Activated naive CD8-positive, alpha-beta T cell treated with anti-CD3 and anti-CD28 coated beads, Interleukin-2, amount 50 U/mL, for 24 hours (primary cell): ENCODE results near the gene BCL2L13.
"Not testable (repeated sequence)": the region's sequence is repeated elsewhere in the genome, so short reads cannot be mapped to it uniquely, and the experiment has no call there.

ENCODE experiments used
- ATAC-seq: fragments of 150-1000 bp; cut with Tn5 transposase; one replicate; pipeline ENCODE4 v1.10.0; 2021
- DNase-seq: peaks from one replicate; pipeline ENCODE4 v3.0.0; 2021
- H3K27ac Mint-ChIP-seq: one replicate; pipeline ENCODE4 v1.8.0; 2021; ENCODE audit warnings: mild to moderate bottlenecking, mixed read lengths
- H3K27me3 Mint-ChIP-seq: one replicate; pipeline ENCODE4 v1.8.0; 2021; ENCODE audit warnings: mixed read lengths
- H3K36me3 Mint-ChIP-seq: one replicate; pipeline ENCODE4 v1.8.0; 2021; ENCODE audit warnings: low read depth, mixed read lengths
- H3K4me1 Mint-ChIP-seq: one replicate; pipeline ENCODE4 v1.8.0; 2021; ENCODE audit warnings: mixed read lengths
- H3K4me3 Mint-ChIP-seq: one replicate; pipeline ENCODE4 v1.8.0; 2021; ENCODE audit warnings: mild to moderate bottlenecking, moderate library complexity, mixed read lengths
- H3K9me3 Mint-ChIP-seq: one replicate; pipeline ENCODE4 v1.8.0; 2021; ENCODE audit warnings: mixed read lengths

BCL2L13 gene

DNA sequence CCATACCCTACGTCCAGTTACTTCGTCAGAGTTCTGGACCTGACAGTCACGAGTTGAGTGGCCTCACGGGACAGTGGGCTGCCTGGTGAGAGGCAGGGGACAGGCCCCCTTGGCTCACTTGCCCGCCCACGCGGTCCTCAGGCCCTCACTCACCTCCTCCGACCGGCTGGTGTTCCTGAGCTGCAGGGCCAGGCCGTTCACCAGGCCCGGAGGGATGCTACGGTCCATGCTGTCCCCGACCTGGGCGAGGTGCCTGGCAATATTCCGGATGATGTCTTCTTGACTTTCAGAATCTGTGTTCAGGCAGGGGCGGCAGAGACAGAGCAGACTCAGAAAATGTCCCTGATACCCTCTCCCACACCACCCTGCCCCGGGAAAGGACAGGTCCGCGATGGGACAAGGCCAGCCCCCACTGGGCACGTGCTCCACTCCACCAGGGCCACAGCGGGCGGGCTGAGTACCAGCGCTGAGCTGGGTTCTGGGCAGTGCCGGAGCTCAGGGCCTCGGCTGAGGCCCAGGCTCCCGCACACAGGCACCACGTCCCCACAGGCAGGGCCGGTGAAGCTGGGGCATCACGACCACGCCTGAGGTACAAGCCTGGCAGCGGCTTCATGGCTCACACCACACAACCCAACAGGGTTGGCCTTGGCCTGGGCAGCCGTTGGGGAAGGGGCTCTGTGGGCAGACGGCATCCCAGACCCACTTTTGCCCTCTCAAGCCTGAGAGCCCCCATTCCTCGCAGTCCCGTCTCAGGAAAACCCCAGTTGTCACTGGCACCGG is 100.8 kb downstream of the BCL2L13 start:
- no peaks in the 10 kb centered on the region for H3K9me3 Mint-ChIP-seq
- H3K27me3 Mint-ChIP-seq = no peaks in the 10 kb centered on the region
- peaks cover 11% of the 10 kb centered on the region for H3K4me1 Mint-ChIP-seq
- H3K27ac Mint-ChIP-seq = no peak overlapping the region
- H3K36me3 Mint-ChIP-seq = peaks cover 6% of the 10 kb centered on the region
- no peak overlapping the region for H3K4me3 Mint-ChIP-seq
- ATAC-seq (no peak), DNase-seq (no peak)

DNA sequence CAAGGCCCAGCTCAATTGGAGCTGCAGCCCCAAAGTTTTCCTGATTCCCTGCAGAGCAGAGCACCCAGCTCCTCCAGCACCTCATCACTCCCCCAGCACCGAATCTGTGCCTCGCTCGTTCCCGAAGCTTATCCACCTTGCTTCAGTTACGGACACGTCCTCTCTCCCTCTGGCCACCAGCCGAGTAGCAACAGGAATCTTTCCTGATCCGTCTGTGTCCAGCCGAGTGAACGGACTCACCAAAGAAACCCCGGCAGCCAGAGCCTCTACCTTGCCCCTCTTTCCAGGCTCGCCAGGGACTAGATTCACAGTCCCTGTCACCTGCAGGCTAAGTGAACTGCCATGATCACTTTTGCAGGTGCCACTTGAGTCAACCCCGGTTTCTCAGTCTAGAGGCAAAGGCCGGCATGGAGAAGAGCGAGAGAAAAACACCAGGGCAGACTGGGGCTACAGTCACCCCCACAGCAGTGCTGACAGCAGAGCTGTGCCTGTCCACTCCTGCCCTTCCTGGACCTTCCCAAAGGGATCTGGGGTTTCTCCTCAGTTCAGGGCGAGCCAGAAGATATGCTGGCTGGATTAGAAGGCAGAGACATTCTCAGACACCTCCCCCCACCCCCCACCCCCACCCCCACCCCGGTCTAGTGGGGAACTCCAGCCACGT is 103.4 kb downstream of the BCL2L13 start:
- H3K4me1 Mint-ChIP-seq = peaks cover 5% of the 10 kb centered on the region
- no peak overlapping the region for H3K27ac Mint-ChIP-seq
- peaks cover 4% of the 10 kb centered on the region for H3K36me3 Mint-ChIP-seq
- no peak overlapping the region for H3K4me3 Mint-ChIP-seq
- H3K9me3 Mint-ChIP-seq = no peaks in the 10 kb centered on the region
- DNase-seq = no peak
- ATAC-seq = no peak
- no peaks in the 10 kb centered on the region for H3K27me3 Mint-ChIP-seq

DNA sequence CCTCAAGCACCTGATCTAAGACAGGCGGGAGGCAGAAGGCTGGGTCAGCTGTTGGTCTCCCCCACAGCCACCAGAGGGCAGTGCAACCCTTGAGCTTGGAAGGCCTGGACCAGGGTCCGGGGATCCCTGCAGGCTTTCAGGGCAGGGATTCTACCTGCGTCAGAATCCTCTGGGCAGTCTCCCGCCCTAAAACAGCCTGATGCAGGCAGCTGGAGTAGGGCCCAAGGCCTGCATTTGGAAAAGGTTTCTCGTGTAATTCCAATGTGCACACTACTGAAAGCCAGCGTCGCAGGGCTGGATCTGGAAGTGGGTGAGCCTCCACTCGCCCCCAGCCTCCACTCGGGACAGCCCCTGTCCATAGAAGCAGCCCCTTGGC is 104.0 kb downstream of the BCL2L13 start:
- Mint-ChIP-seq H3K27ac (no peak overlapping the region), H3K36me3 (peaks cover 4% of the 10 kb centered on the region), H3K4me1 (peaks cover 5% of the 10 kb centered on the region), H3K27me3 (no peaks in the 10 kb centered on the region), H3K9me3 (no peaks in the 10 kb centered on the region), H3K4me3 (no peak overlapping the region)
- DNase-seq (peak; percentile 79), ATAC-seq (peak; percentile 71)

DNA sequence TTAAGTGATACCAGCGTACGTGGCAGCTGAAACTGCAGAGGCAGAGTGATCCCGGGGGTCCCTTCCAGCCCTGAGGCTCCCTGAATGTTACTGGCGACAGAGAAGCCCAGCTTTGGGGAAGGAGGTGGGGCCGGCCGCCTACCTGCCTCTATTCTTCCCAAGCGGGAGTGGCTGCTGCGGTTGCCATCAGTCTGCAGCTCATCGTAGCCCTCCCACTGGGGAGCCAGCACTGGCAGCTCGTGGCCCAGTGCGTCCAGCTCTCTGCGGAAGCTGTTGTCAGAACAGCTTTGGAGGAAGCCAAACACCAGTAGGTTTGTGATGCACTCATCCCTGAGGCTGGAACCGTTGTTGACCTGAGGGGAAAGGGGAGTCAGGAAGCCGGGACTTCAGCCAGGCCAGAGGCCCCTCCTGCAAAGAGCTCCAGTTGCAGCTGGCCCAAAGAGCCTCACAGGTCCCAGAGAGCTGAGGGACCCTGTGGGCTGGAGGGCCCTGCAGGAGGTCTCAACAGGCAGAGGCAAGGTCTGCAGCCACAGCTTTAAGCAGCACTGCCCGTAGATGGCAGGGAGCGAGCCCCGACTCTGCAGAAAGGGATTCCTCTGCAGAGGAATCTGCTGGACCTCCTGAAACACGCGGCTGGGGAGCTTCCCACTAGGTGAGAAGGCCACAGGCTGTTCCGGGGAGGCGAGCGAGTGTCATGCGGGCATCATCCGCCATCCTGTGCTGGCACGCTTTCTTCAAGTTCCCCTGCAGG is 105.3 kb downstream of the BCL2L13 start:
- DNase-seq = no peak
- no peak for ATAC-seq
- no peaks in the 10 kb centered on the region for H3K36me3 Mint-ChIP-seq
- H3K27ac Mint-ChIP-seq = no peak overlapping the region
- no peaks in the 10 kb centered on the region for H3K9me3 Mint-ChIP-seq
- no peak overlapping the region for H3K4me3 Mint-ChIP-seq
- peaks cover 5% of the 10 kb centered on the region for H3K4me1 Mint-ChIP-seq
- no peaks in the 10 kb centered on the region for H3K27me3 Mint-ChIP-seq

DNA sequence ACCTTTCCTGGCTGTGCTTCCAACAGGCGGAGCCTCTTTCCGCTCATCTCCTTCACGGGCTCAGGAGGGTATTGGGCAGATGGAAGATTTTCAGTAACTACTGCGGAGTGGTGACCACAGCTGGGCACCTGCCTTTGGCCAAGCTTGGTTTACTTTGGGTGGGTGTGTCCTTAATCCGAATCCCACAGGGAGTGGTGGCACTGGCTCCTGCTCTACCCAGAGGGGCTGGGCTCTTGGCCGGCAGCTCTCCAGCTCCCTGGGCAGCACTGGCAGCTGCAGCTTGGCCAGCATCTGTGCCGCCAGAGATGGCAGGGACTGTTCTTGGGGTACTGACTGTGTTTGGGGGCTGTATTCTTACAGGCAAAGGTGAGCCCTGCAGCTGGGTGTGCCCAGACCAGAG is 105.9 kb downstream of the BCL2L13 start:
- Mint-ChIP-seq H3K4me3 (no peak overlapping the region), H3K27me3 (no peaks in the 10 kb centered on the region), H3K36me3 (no peaks in the 10 kb centered on the region), H3K4me1 (peaks cover 5% of the 10 kb centered on the region), H3K27ac (no peak overlapping the region), H3K9me3 (no peaks in the 10 kb centered on the region)
- no peak for DNase-seq
- ATAC-seq = no peak

DNA sequence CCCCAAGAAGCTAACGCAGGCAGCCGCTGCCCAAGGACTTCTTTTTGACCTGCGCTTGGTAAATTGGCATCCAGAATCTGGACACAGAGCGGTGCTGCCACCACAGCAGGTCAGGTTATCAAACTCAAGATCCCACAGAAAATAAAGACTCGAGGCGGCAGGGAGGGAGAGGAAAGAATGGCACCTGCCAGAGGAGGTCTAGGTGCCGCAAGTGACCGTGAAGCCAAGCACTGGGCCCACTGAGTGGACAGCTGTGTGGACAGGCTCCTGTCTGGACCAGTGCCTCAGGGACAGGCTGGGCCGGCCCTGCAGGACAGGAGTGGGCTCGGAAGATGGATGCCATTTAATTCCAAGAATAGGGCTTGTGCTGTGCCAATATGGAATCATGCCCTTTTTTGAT is 108.4 kb downstream of the BCL2L13 start:
- no peaks in the 10 kb centered on the region for H3K36me3 Mint-ChIP-seq
- ATAC-seq = no peak
- no peak for DNase-seq
- H3K4me1 Mint-ChIP-seq = peaks cover 5% of the 10 kb centered on the region
- no peak overlapping the region for H3K27ac Mint-ChIP-seq
- H3K9me3 Mint-ChIP-seq = no peaks in the 10 kb centered on the region
- H3K27me3 Mint-ChIP-seq = no peaks in the 10 kb centered on the region
- H3K4me3 Mint-ChIP-seq = no peak overlapping the region

DNA sequence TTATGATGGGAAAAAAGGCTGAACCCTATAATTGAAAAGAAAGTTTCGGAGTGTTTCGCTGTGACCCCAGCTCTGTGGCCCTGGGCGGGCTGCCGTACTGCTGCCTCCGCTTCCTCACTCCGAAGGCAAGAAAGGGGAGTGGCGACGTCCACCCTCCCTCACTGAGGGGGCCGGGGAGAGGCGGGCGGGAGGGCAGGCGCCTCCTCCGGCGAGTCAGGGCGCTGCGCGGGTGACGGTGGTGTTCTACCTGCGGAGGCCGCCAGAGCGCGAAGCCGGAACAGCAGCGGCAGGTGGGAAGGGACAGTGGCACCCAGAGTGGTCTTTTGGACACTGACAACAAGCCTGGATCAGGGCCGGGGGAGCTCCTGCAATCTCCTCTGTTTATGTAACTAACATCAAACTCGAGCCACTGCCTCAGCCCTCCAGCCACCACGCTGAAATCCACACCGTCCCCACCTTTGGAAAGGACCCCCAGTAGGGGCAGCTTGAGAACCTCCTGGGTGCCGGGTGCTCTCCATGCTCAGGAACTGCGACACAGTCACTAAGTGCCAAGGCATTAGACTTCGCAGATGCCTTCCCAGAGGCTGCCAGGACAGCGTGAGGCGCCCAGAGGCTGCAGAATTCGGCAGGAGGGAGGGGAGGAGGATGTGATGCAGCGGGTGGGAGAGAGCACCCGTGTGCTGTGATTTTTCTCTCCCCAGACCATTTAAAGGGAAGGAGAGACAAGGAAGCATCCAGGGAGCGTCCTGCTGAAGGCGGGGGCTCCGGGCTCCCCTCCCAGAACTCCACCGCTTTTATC is 110.2 kb downstream of the BCL2L13 start:
- no peak overlapping the region for H3K27ac Mint-ChIP-seq
- no peak overlapping the region for H3K4me3 Mint-ChIP-seq
- no peak for ATAC-seq
- H3K4me1 Mint-ChIP-seq = peaks cover 2% of the 10 kb centered on the region
- H3K27me3 Mint-ChIP-seq = no peaks in the 10 kb centered on the region
- no peaks in the 10 kb centered on the region for H3K9me3 Mint-ChIP-seq
- H3K36me3 Mint-ChIP-seq = no peaks in the 10 kb centered on the region
- no peak for DNase-seq

DNA sequence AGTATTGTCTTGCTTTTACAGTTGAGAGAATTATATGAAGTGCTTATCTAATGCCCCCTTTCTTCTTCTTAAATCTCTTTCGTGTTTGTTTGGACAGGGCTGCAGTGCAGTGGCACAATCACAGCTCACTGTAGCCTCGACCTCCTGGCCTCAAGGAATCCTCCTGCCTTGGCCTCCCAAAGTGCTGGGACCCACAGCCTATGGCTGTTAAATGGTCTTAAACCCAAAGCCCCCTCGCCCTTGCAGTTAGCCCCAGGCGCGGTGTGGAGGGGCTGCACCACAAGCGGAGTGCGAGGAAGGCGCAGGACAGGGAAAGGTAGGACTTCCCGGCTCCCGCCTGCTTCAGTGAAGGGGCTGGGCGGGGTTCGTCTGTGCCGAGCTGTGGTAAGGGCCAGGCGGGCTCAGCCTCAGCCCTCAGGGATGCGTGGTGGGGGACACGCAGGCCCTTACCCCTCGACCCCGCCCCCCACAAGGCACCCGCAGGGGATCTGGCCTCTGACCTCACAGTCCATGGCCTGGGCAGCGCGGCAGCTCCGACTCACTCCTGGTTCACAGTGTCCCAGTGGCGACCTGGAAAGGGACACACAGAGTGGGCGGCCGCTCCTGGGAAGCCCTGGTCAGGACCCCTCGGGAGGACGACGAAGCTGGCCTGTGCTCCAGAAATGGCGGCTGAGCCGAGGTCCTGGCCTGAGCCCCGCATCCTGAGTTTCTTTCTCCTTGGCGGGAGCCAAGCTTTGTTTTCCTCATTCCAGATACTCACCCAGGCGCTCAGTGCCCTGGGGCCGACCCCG is 111.2 kb downstream of the BCL2L13 start:
- Mint-ChIP-seq H3K4me1 (peaks cover under 1% of the 10 kb centered on the region), H3K27me3 (no peaks in the 10 kb centered on the region), H3K27ac (no peak overlapping the region), H3K36me3 (no peaks in the 10 kb centered on the region), H3K9me3 (no peaks in the 10 kb centered on the region), H3K4me3 (no peak overlapping the region)
- no peak for DNase-seq
- ATAC-seq = no peak

DNA sequence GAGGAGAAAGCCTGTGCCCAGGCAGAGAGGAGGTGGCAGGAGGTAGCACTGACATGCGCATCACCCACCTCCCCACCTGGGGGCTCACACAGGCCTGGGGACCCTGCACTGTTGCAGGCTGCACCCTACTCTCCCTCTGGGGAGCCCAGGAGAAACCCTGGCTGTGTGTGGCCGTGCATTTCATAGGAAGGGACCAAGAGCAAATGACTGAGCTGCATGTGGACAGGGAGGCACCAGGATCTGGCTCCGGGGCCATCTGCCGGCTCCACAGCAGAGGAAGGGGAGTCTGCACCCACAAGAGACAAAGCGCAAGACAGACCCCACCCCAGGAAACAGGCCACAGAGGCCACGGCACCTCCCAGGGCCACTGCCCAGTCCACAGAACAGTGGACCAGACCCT is 113.0 kb downstream of the BCL2L13 start:
- Mint-ChIP-seq H3K36me3 (no peaks in the 10 kb centered on the region), H3K27me3 (no peaks in the 10 kb centered on the region), H3K9me3 (no peaks in the 10 kb centered on the region), H3K4me3 (no peak overlapping the region), H3K4me1 (no peaks in the 10 kb centered on the region), H3K27ac (no peak overlapping the region)
- ATAC-seq = no peak
- no peak for DNase-seq

DNA sequence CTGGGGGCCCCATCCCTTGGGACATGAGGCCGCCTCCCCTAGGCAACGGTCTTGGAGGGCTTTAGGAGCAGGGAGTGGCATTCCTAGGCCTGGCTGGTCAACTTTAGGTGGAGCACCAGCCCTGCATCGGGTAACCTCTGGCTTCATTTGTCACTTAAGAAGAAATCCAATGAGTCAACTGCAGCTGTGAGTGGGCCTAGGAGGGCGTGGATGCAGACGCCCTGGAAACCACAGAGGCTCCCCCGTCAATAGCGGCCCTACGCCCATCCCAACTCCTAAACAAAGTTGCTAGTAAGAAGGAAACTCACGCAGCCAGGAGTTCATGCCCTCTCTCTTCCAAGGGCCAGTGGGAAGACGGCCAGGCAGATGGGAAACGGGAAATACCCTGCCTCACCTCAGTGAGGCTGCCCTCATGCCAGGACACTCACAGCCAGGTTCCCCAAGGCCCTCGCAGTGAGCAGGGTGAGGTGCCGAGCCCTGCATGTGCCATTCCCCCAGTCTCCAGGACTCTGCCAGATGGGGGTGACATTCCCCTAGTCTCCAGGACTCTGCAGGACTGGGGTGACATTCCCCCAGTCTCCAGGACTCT is 114.9 kb downstream of the BCL2L13 start:
- DNase-seq (no peak), ATAC-seq (no peak)
- Mint-ChIP-seq H3K9me3 (no peaks in the 10 kb centered on the region), H3K4me3 (no peak overlapping the region), H3K36me3 (no peaks in the 10 kb centered on the region), H3K27me3 (no peaks in the 10 kb centered on the region), H3K4me1 (no peaks in the 10 kb centered on the region), H3K27ac (no peak overlapping the region)

DNA sequence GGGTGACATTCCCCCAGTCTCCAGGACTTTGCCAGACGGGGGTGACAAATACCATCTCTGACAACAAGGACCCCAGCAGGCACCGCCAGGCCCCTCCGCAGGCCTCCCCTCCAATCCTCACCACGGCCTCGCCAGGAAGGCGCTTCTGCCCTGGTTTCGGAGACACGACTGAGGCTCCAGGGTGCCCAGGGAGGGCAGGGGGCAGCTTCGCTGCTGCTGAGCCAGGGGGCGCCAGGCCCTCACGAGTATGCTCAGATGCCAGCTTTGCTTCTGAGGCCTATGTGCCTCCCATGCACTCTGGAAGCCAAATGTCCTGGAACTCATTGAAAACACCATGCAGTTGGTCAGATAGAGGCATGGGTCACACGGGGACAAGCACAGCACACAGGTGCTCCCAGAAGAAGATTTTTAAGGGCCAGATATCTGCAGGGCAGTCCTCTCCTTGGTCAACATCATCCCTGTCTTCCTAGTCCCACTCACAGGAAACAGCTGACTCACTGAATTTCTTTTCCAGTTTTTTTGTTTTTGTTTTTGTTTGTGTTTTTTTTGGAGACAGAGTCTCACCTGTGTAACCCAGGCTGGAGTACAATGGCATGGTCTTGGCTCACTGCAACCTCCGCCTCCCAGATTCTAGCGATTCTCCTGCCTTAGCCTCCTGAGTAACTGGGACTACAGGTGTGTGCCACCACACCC is 115.8 kb downstream of the BCL2L13 start:
- H3K27me3 Mint-ChIP-seq = no peaks in the 10 kb centered on the region
- no peaks in the 10 kb centered on the region for H3K4me1 Mint-ChIP-seq
- no peak overlapping the region for H3K27ac Mint-ChIP-seq
- H3K36me3 Mint-ChIP-seq = no peaks in the 10 kb centered on the region
- H3K9me3 Mint-ChIP-seq = no peaks in the 10 kb centered on the region
- peak; percentile 76 for ATAC-seq
- H3K4me3 Mint-ChIP-seq = no peak overlapping the region
- DNase-seq = peak; percentile 53

DNA sequence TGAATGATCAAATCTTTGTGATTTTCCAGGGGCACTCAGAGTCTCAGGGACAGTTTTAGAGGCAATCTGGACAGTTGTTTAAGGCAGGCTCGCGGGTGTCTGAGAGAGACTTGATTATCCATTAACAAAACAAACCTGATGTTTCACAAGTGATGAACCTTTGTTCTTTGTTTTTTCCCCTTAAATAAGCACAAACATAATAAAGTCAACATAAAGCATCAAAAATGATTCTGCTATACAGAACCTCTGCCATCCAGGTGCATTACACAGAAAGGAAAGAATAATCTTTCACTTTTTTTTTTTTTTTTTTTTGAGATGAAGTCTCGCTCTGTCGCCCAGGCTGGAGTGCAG is 122.6 kb downstream of the BCL2L13 start:
- no peak overlapping the region for H3K4me3 Mint-ChIP-seq
- no peaks in the 10 kb centered on the region for H3K36me3 Mint-ChIP-seq
- H3K9me3 Mint-ChIP-seq = no peaks in the 10 kb centered on the region
- H3K4me1 Mint-ChIP-seq = peaks cover 34% of the 10 kb centered on the region
- H3K27ac Mint-ChIP-seq = no peak overlapping the region
- ATAC-seq (no peak), DNase-seq (no peak)
- peaks cover 7% of the 10 kb centered on the region for H3K27me3 Mint-ChIP-seq

DNA sequence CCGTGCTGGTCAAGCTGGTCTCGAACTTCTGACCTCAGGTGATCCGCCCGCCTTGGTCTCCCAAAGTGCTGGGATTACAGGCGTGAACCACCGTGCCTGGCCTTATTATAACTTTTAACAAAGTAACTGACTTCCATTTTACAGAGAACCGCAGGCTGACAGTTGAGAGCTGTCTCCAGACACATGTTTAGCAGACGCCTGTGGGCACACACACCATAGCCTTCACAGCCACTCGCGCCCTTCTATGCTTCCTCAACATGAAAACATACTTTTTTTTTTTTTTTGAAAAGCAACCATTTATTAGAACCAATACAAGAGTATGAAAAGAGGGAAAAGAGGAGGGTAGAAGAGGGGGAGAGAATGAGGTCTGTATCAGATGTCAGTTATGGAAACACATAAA is 124.9 kb downstream of the BCL2L13 start:
- H3K27ac Mint-ChIP-seq, H3K9me3 Mint-ChIP-seq, ATAC-seq, H3K36me3 Mint-ChIP-seq, DNase-seq, H3K27me3 Mint-ChIP-seq, H3K4me3 Mint-ChIP-seq: not testable (repeated sequence)
- peaks cover 50% of the 10 kb centered on the region for H3K4me1 Mint-ChIP-seq
